GM19395 (cell line): ENCODE data around the gene EMILIN1.
A peak's percentile ranks its signal among the peaks of the same experiment; 100 is the strongest.
"Not testable (repeated sequence)": the region's sequence is repeated elsewhere in the genome, so short reads cannot be mapped to it uniquely, and the experiment has no call there.

Source experiments
- ATAC-seq: cut with Tn5 transposase; IDR thresholded peaks from one replicate; pipeline ENCODE4 v1.9.1; 2021; ENCODE audit warnings: mild to moderate bottlenecking, moderate library complexity; ENCODE audit not compliant: unreplicated experiment

The EMILIN1 gene

DNA sequence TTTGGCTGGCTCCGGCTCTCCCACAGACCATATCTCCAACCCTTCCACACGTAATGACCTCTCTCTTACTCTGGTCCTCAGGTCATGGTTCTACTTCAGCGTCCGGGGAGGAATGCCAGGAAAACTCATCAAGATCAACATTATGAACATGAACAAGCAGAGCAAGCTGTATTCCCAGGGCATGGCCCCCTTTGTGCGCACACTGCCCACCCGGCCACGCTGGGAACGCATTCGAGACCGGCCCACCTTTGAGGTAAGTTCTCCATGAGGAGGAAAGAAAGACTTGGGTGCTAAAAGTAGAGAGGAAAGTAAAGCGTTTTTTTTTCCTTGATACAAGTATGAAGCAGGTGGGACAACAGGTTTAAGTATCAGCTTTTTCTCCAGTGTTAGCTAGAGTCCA is 25.1 kb upstream of the EMILIN1 start:
- ATAC-seq = no peak

DNA sequence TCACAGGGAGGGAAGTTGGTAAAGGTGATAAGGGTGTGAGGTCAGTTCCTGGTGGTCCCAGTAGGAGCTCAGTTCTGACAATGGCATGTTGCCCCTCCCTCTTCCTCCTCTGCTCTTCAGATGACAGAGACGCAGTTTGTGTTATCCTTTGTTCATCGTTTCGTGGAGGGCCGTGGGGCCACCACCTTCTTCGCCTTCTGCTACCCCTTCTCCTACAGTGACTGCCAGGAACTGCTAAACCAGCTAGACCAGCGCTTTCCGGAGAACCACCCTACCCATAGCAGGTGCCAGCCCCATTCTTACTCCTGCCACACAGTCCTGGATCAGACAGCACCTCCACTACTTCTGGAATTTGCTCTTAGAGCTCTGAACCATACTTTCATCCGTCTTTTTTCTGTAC is 24.6 kb upstream of the EMILIN1 start:
- no peak for ATAC-seq

DNA sequence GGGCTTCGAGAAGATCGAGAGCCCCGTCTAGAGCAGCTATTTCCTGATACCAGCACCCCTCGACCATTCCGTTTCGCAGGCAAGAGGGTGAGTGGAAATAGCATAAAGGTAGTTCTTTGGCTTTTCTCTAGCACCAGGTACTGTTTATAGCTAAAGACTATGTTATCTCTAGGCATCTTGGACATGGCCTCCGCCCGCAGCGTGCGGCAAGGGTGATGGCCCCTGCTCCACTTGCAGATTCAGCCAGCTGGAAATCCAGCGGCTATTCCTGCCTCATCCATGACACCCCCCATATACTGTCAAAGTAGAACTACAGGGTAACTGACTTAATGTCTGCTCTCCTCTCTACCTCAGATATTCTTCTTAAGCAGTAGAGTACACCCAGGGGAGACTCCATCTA is 23.7 kb upstream of the EMILIN1 start:
- no peak for ATAC-seq

DNA sequence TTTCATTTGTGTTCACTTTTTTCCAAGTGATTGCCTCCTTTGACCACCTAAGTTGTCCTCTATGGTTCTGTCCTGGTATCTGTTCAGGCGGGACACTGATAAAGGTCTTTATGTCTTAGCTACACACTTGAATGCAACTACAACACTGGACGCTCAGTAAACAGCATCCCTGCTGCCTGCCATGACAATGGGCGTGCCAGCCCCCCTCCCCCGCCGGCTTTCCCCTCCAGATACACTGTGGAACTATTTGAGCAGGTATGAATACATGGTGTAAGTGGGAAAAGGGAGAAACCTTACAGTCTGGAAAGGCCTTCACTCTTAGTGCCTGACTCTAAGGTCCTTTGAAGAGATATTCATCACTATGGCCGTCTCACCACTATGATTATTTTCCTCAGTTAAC is 21.2 kb upstream of the EMILIN1 start:
- ATAC-seq = no peak

DNA sequence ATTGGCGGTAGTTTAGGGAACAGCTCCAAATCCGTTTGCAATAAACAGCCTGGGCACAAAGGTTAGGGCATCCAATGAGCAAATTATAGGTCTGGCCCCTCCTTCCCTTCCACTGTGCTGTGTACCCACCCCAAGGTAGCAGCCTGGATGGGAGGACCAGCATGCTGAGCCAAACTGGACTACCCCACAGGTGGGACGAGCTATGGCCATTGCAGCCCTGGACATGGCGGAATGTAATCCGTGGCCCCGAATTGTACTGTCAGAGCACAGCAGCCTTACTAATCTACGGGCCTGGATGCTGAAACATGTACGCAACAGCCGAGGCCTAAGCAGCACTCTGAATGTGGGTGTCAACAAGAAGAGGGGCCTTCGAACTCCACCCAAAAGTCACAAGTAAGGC is 20.2 kb upstream of the EMILIN1 start:
- no peak for ATAC-seq

DNA sequence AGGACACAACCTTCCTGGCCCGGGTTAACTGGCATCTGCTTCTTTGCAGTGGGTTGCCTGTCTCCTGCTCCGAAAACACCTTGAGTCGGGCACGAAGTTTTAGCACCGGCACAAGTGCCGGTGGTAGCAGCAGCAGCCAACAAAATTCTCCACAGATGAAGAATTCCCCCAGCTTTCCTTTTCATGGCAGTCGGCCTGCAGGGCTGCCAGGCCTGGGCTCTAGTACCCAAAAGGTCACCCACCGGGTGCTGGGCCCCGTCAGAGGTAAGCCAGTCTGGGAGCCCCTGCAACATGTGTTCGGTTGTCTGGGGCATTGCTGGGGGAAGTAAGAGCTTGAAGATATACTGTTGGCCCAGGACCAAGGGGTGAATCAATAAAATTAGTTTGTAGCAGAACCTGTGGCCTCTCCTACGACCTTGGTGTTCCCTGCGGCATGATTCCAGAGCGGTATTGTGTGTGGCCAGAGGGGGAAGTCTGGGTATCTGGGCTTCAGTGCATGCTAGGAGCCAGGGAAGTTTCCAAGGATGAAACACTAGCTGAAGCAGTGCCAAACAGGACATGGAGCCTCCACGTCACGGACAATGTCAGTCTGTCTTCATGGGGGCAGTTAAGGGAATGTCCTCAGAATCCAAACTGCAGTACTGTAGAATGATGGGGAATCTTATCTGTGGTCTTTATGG is 19.1 kb upstream of the EMILIN1 start:
- ATAC-seq = no peak

DNA sequence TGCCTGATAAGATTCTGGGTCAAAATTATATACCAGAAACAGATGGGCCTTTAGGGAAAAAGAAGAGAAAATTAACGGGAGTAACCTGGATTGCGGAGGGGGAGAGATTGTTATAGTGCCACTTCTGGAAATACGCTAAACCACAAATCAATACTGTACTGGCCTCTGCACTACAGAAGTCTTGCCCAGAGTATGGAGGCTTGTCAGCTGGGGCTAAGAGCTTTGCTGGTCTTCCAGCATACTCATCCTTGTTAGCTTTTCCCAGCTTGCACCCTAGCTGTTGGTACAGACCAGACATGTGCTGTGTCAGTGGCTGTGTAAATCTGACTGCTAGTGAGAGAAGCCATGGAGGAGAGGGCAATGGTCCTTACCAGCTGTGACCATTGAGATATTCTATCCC is 18.1 kb upstream of the EMILIN1 start:
- no peak for ATAC-seq

DNA sequence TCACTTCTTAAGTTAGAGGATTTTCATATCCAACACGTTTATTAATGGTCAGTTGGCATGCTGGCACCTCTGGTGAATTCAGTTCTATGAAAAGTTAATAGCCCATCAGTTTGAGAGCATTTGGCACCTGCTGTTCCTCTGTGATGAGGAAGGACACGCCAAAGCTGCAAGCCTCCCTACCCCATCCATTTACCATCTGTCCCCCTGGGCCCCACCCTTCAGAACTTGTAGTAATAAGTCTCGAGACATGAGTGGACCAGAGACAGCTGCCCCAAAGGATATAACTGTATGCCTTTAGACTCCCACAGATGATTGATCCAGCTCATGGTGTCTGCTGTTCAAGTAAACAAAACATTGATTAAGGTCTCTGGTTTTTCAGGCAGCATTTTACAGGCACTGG is 13.3 kb upstream of the EMILIN1 start:
- ATAC-seq = no peak

DNA sequence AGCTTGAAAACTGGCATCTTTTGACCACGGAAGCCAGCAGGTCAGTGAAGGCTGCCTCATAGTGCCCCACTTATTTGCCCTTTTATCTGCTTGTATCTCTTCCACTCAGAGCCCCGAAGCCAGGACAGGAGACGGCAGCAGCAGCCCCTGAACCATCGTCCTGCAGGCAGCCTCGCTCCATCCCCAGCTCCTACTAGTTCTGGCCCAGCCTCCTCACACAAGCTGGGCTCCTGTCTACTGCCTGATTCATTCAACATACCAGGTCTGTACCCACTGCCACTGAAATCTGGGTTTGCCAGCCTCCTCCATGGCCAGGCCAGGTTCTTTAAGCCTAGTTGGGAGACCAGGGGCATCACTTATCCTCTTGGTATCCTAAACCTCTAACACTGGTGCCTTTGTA is 11.0 kb upstream of the EMILIN1 start:
- no peak for ATAC-seq

DNA sequence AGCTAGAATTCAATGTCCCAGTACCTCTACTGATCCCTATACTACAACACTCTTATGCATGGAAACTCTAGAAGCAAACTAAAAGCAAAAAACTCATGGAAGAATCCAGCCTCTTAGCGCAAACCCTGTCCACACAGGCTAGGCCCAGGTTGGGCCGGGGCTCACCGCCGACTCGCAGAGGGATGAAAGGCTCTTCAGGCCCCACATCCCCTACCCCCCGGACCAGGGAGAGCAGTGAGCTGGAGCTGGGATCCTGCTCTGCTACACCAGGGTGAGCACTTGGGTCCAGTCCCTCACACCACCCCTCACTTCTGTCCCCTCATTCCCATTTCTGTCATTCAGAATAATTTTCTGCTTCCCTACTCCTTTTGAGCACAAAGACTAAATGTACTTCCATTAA is 9.0 kb upstream of the EMILIN1 start:
- ATAC-seq = no peak

DNA sequence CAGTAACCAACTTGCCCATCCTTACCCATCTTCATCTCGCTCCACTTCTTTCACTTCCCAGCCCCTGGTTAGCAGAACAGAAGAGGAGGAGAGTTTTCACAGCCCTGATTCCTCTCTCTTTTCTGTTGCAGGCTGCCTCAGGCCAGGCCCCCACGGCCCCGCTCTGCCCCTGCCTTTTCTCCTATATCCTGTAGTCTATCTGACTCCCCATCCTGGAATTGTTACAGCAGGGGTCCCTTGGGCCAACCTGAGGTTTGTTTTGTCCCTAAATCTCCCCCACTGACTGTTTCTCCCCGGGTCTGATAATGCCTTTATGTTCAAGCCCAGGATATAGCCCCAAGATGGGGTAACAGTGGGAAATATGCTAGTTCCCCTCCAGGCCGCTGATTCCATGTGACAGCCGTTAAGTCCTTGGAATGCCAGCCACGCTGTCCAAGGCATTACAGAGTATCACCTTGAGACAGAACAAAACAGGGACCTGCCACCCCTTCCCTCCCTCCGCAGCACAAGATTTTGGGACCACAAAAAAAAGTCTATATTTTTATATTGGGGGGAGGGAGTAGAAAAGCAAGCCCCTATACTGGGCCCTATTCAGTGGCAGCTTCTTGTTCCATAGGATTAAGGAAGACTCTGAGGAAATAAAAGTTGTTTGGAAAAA is 8.3 kb upstream of the EMILIN1 start:
- ATAC-seq = no peak

DNA sequence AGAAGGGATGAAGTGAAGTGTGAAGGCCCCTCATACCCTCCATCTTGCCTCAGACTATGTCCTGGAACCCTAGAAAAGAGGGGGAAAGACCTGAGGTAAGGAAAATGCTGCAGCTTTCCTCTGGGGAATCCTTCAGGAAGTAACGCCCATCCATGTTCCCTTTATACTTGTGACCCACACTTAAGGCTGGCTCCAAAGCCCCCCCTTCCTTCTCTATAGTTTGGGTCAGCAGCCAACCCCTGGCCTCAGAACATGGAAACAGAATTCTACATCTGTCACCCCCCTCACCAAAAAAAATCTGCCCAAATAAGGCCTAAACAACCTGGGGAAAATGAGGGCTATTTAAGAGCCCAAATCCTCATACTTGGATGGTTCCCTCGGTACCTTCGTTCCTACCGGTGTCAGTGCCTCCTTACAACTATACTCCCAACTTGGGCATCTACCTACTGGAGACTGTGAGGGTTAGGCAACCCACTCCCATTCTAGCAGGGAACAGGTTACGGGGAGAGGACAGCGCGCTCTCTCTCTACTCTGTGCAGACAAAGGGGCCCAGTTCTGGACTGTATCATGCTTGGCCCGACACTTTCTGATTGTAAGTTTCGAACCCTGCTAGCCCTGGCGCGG is 7.7 kb upstream of the EMILIN1 start:
- ATAC-seq = no peak

DNA sequence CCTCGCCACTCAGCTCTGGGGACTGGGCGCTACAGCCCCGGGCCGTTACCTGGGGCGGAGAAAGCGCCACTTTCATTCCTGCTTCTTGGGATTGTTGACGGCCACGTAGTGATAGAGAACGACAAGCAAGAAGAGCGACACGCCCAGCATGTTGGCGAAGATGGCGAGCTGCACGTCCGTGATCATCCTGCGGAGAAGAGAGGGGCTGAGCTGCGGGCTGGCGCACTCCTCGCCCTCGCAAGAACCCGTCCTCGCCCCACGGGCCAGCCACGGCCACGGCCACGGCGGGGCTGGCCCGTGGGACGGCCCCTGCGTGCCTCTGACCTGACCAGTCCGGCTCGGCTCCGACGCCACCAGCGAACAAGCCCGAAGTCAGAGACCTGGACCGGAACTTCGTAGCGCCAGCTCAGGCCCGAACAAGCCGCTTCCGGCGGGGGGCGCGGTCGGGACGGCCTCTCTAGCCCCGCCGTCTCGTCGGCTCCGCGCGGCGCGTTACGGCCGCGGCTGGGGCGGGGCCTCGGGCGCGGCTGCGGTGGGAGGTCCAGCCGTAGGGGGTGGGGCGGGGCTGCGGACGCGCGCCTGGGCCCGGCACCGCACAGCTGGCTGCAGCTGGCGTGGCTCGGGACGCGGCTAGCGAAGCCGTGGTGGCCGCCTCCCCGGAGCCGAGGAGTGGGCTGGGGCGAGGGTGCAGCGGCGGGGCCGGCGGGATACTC is 7.0 kb upstream of the EMILIN1 start, which contains the start of gene OST4:
Gene OST4 (minus strand): TSS at position 378 of the 713 bp plus-strand sequence.
- ATAC-seq = peak; percentile 82

DNA sequence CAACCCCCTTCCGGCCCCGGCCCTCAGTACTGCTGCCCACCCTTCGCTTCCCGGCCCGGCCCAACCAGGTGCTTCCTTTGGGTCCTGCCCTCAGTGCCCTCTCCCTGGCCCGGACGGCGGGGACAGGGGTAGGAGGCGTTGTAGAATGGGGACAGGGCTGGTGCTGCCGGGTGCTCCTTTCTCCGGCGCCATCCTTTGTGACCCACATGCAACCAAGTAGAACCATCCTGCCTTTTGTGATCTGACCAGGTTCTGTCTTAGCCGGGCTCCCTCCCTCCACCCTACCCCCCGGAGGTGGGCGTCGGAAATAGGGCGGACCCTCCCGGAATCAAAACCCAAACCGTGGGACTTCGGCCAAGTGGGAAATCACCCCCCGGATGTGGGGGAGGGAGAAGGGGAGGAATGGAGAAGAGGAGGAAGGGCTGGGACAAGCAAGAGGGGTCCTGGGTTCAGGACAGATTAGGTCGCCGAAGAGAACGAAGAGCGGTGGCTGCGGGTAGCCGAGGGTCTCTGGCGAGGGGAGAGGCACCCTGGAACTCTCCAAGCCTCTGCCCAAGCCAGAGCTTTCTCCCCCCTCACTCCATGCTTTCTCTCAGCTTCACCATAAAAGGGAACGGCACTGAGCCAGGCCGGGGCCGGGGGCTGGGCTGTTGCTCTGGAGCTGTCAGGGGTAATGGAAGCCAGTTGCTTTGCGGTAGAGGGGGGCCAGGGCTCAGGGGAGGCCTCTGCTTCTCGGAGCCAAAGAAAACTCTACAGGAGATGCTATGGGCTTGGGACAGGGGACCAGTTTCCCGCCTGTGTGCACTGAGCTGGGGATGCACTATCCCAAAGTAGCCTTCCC is 6.2 kb upstream of the EMILIN1 start:
- ATAC-seq = peak; percentile 26

DNA sequence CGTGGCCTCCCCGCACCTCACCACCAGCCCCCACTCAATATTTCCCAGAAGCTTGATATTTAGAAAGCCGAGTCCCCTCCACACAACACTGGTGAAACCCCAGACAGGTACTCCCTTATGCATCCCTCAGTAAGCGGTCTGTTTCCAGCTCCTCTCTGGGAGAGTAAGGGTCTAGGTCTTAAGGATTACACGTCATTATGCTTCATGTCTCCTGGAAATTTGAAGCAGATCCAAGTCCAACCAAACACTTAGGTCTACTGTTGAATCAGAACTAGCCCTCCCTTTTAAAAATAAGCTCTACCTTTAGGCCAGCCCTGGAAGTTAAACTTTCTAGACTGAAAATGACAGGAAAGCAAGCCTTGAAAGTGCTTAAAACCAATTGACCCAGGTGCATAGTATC is 5.5 kb upstream of the EMILIN1 start:
- no peak for ATAC-seq

DNA sequence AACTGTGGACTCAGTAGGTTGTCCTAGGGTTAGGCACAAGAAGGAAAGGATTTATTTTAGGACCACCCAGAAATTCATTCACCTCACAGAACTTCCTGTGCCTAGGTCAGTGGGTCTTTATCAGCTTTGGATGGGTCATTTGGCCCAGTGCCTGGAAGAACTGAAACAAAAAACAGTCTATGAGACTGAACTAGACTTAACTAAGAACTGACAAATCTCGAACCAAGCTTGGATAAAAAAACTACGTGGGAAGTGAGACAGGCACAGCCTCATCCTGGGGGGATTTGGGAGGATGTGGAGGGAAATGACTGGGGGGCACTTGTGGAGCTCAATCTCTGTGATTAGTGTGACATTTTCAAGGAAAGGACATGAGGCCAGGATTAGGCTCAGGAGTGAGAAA is 4.6 kb upstream of the EMILIN1 start:
- ATAC-seq = no peak

DNA sequence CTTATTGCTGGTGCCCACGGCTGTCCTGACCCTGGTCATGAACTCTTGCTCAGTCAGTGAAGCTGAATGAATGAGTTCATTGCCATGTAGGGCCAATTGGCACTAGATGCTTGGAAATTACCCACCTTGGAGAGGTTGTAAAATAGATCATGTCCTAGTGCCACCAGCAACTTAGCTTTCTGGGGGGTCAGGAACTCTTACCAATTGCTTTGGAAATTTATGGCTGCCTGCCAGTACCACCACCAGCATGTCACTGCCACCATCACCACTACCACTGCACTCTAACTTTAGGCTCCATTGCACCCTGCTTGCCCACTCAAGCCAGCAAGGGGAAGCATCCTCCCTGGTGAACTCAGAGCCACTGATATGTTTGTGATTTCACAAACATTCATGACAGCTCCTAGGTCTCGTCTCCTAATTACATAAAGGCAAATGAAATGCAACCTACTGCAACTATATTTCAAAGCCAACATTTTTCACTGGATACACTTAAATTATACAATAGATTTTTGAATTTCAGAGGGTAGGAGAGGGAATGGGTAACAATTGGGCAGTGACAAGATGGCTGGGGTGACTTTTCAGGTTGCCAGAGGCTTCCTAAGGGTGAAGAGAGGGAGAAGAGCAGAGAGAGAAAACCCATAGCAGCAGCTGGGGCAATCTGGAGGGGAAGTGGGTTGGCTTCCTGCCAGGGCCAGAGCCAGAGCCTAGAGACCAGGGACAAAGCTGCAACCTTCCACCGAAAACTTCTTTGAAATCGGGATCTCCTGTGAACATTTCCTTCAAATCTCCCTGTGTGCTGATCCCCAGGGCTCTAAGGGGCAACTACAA is 3.5 kb upstream of the EMILIN1 start:
- ATAC-seq = no peak

DNA sequence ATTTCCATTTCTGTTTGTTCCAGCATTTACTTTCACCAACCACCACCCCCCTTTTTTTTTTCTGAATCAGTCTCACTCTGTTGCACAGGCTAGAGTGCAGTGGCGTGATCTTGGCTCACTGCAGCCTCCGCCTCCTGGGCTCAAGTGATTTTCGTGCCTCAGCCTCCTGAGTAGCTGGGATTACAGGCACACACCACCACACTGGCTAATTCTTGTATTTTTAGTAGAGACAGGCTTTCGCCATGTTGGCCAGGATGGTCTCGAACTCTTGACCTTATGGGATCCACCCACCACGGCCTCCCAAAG is 2.9 kb upstream of the EMILIN1 start:
- ATAC-seq = not testable (repeated sequence)

DNA sequence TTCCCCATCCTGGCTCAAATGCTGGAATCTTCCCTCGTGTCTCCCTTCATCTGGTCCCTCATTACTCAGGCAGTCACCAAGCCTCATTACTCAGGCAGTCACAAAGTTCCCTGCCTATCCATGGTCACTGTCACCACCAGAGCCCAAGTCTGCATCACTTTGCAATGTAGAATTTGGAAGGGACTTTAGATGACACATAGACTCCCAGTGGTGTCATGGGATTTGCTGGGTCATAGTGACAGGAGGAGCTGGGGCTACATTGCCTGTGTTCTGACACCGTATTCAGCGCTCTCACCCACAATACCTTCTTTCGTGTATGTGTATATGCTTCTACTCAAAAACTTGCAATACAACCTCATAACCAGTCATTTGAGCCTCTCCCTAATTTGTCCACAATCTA is 2.1 kb upstream of the EMILIN1 start:
- ATAC-seq = no peak

DNA sequence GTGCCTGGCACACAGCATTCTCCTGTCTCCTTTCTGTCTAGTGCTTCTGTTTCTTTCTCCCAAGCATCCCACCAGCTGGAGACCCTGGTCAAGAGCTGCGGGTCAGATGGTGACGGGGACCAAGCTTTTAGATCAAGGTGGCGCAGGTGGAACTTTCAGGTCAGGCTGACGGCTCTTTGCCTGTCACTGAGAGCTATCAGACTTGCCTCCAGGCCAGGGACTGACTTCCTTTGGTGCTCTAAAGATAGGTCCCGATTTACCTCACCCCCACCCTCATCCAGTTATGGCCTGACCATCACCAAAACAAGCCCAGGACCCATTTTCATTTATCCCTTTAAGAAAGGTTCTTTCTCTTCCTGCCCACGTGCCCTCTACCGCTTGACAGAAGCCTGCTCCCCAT is 1.2 kb upstream of the EMILIN1 start:
- no peak for ATAC-seq
